Lower leg skin (tissue), 4 donors: Measurements from ENCODE around the gene TPM4. TPM values are rescaled to one million over a fixed set of nuclear protein-coding genes. Genes with fewer than 3 reads are reported as not detected.
"Not testable (repeated sequence)": the region's sequence is repeated elsewhere in the genome, so short reads cannot be mapped to it uniquely, and the experiment has no call there.

Experiments
- DNase-seq, 2 donors: peaks; one replicate each; pipeline ENCODE4 v3.0.0-alpha.2; 2019; ENCODE audit warnings: low spot score in 2 of 2
- H3K4me3 ChIP-seq: fragments of 200-600 bp; sonication (generic); 2 replicates; pipeline ENCODE4 v1.5.1; 2017; ENCODE audit warnings: mild to moderate bottlenecking, low read depth; ENCODE audit not compliant: poor library complexity, severe bottlenecking
- POLR2A ChIP-seq, 2 donors: fragments of 450-650 bp; IDR thresholded peaks; one replicate each; pipeline ENCODE4 v1.6.1; 2016 to 2017; ENCODE audit warnings: antibody characterized with exemption in 2 of 2, mild to moderate bottlenecking in 1 of 2, moderate library complexity in 1 of 2
- WGBS, 2 donors: methylation state at CpG; one replicate each; pipeline ENCODE4 v1.1.5; 2018; 5-methylcytosine and 5-hydroxymethylcytosine counted together
- intact Hi-C: fragments of 100-400 bp; cut with DNase I; formaldehyde crosslinking; loops from one replicate; pipeline ENCODE4 v1.15.0; 2023; ENCODE audit warnings: low total_unique reads
- total RNA-seq, 4 donors: library from RNA; depleted of rRNA; stranded (reverse); fragments of >200 nt; gene quantifications; one replicate each; pipeline ENCODE4 v1.1.0, GENCODE V29; 2016
- TF ChIP-seq, protein P1 (sequence below), 3 donors: fragments of 450-650 bp; IDR thresholded peaks; one replicate each; pipeline ENCODE4 v1.5.1; 2016; ENCODE audit warnings: antibody characterized with exemption in 3 of 3, mild to moderate bottlenecking in 3 of 3, moderate library complexity in 2 of 3

TPM4 gene
- total RNA-seq, 4 donors from 2014 or later: 217 to 303 (median 267) TPM

DNA sequence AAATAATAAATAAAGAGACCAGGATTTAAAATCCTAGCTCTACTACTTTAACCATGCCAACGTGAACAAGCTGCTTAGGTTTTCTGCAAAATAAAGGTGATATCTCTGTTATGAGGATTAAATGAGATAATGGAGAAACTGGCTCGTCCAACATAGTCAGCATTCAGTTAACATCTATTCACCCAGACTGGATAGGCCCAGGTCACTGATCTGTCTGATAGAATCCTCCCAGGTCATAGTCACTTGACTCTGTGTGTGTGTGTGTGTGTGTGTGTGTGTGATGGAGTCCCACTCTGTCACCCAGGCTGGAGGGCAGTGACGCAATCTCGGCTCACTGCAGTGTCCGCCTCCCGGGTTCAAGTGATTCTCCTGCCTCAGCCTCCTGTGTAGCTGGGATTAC is 22.5 kb downstream of the TPM4 start:
- DNase-seq: no peak
- intact Hi-C loops: no loop called here
- WGBS, 2 donors: 93% methylated on average over 6 of the region's 6 CpGs
- no peak for TF ChIP-seq POLR2A (IDR thresholded peaks at IDR 0.05)
- TF ChIP-seq, protein P1, sequence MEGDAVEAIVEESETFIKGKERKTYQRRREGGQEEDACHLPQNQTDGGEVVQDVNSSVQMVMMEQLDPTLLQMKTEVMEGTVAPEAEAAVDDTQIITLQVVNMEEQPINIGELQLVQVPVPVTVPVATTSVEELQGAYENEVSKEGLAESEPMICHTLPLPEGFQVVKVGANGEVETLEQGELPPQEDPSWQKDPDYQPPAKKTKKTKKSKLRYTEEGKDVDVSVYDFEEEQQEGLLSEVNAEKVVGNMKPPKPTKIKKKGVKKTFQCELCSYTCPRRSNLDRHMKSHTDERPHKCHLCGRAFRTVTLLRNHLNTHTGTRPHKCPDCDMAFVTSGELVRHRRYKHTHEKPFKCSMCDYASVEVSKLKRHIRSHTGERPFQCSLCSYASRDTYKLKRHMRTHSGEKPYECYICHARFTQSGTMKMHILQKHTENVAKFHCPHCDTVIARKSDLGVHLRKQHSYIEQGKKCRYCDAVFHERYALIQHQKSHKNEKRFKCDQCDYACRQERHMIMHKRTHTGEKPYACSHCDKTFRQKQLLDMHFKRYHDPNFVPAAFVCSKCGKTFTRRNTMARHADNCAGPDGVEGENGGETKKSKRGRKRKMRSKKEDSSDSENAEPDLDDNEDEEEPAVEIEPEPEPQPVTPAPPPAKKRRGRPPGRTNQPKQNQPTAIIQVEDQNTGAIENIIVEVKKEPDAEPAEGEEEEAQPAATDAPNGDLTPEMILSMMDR (IDR thresholded peaks at IDR 0.05): no peak
- H3K4me3 ChIP-seq: no peak overlapping the region

DNA sequence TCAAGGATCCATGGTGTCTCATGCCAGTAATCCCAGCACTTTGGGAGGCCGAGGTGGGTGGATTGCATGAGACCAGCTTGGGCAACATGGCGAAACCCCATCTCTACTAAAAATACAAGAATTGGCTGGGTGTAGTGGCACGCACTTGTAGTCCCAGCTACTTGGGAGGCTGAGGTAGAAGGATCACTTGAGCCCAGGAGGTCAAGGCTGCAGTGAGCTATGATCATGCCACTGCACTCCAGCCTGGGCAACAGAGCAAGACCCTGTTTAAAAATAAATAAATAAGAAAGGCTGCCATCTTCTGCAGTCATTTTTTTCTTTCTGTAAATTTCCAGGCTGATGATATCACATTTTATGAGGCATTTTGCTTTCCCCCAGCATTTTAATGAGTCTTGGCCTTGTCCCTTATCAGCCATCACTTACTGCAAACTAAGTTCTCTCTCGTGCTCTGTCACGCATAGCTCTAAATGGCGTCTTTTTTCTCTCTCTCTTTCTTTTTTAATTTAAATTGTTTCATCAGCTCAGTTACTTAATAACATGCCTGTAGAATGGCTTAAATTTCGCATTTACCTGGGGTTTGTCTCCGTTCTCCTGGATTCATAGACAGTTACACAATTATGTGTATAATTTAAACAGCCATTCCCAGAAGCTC is 23.1 kb downstream of the TPM4 start:
- WGBS, 2 donors: 80 to 92% methylated on average over 8 of the region's 8 CpGs
- H3K4me3 ChIP-seq, intact Hi-C loops, DNase-seq: not testable (repeated sequence)

DNA sequence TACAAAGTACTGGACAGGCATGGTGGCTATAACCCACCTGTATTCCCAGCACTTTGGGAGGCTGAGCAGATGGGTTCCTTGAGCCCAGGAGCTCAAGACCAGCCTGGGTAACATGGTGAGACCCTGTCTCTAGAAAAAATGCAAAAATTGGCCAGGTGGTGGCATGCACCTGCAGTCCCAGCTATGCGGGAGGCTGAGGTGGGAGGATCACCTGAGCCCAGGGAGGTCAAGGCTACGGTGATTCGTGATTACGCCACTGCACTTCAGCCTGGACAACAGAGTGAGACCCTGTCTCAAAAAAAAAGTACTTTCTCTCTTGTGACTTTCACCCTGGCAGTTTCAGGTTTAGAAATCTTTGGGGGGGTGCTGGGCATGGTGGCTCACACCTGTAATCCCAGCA is 24.2 kb downstream of the TPM4 start:
- TF ChIP-seq, protein P1 (IDR thresholded peaks at IDR 0.05): no peak
- TF ChIP-seq POLR2A (IDR thresholded peaks at IDR 0.05): no peak
- DNase-seq: no peak
- H3K4me3 ChIP-seq: no peak overlapping the region
- 83 to 99% methylated on average over 4 of the region's 4 CpGs for WGBS, 2 donors
- intact Hi-C loops: no loop called here

DNA sequence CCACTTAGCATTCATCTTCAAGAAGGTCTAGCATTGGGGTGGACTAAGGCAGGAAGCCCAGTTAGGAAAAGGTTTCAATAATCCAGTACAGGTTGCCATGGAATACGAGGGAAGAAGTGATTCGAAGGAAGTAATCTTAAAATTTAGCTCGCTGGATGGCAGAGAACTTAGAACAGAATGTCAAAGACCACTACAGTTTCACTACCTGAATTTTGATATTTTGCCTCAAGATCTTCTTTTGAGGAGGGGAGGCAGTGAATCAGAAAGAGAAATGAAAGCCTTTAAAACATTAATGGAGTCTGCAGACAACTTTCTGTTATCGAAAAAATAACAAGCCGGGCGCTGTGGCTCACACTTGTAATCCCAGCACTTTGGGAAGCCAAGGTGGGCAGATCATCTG is 28.4 kb downstream of the TPM4 start:
- TF ChIP-seq, protein P1 (IDR thresholded peaks at IDR 0.05): no peak
- no peak for TF ChIP-seq POLR2A (IDR thresholded peaks at IDR 0.05)
- intact Hi-C loops: no loop called here
- 85 to 89% methylated on average over 6 of the region's 6 CpGs for WGBS, 2 donors
- no peak for DNase-seq
- no peak overlapping the region for H3K4me3 ChIP-seq

DNA sequence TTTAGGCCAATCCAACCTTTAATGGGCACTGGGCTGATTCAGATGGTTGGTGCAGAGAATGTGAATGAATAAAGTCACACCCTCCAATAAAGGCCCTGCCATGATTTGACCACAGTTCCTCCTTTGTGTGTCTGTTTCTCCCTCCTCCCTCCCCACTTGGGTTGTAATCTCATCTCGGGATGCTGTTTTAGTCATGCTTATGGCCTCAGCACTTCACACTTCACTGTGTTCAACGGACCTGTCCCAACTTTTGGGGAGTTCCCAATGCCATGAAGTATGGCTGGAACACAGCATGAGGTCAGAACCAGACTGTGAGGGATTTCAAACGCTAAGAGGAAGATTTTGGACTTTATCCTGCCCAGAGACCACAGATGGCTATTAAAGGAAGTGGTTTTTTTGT is 29.8 kb downstream of the TPM4 start:
- TF ChIP-seq, protein P1 (IDR thresholded peaks at IDR 0.05): no peak
- TF ChIP-seq POLR2A (IDR thresholded peaks at IDR 0.05): no peak
- 16 to 26% methylated on average over 3 of the region's 3 CpGs for WGBS, 2 donors
- DNase-seq: no peak
- no peak overlapping the region for H3K4me3 ChIP-seq
- intact Hi-C loops: no loop called here

DNA sequence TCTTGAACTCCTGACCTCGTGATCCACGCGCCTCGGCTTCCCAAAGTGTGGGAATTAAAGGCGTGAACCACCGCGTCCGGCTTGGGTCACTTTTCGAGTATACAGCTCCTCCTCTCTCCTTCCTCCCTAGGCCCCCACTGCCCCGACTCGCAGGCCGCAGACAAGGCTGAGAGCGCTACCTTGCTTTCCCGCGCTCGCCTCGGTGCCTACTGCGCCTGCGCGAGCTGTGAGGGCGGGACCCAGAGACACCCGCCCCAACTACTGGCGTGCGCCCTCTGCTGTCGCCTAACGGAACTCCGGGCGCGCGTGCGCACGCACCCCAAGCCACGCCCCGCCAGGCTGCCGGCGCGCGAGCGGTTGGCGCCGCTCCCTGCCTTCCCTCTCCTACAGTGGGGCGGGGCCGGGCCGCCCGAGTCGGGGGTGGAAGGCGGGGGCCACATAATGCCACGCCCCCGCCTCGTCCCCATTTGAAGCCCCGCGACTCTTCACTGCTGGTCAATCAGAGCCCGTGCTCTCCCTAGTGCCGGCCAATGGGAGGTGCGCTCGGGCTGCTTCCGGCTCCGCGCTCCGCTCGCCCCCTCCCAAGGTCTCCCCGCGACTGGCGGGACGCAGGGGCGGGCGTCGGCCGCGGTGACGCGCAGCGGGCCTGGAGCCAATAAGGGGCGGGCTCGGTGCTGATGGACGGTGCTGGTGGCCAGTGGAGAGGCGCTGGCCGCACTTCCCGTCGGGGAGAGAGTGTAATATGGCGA is 35.0 kb downstream of the TPM4 start, which contains the start of gene RAB8A:
TSS of gene RAB8A (plus strand) at position 730 of the 749 bp plus-strand sequence. CDS start at position 743, 13 bp downstream.
- TF ChIP-seq, protein P1 (IDR thresholded peaks at IDR 0.05): peak in 1 of 3 donors; percentile 95
- TF ChIP-seq POLR2A (IDR thresholded peaks at IDR 0.05): no peak
- 1 to 2% methylated on average over 52 to 69 of the region's 81 CpGs for WGBS, 2 donors
- peak; percentile 98 to 100 for DNase-seq
- peak within 1 kb of the TSS; percentile 99 for H3K4me3 ChIP-seq
- intact Hi-C loops: loop anchor here (2.0 to 10.0 kb wide), 2 partner anchors 21 to 73 kb away; partner anchors contain the start of gene FAM32A
